HG02642 (cell line): Measurements from ENCODE around the gene RBM20.

Source experiments
- ATAC-seq: cut with Tn5 transposase; IDR thresholded peaks from one replicate; pipeline ENCODE4 v1.9.1; 2021; ENCODE audit warnings: mild to moderate bottlenecking; ENCODE audit not compliant: unreplicated experiment, poor library complexity

RBM20 gene

DNA sequence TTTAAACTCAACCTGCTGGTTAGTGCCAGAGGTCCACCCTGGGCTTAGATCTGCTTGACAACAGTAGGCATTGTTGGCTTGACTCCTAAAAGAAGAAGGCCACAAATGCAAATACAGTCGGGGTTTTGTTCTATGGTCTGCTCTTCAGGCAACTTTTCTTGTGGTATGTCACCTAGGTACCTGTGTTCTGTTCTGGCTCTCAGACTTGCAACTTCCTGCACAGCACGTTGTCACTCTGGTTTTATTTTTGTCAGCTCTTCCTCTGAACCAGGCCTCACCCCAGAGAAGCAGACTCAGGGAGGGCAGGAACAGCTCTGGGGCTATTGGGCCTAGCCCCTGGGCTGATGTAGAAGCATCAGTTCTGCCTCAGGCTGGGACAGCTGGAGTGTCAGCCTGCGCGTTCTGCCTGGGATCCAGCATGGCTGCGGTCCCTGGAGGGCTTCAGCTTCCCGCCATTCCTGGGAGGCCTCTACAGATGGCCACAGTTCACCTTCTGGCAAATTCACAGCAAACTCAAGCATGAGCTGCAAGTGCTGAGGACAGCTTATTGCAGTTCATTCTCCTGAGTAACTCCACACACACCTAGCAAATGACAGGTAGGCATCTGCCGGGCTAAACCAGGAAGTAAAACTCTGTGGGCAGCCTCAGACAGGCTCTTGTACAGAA, 216.6 kb downstream of the RBM20 start:
- peak; percentile 51 for ATAC-seq

- no peak for ATAC-seq
Observed at GRCh38 chr10:110861476-110861875, 217.3 kb downstream of the RBM20 start.

- no peak for ATAC-seq
Observed at GRCh38 chr10:110861930-110862649, 218.0 kb downstream of the RBM20 start.

DNA sequence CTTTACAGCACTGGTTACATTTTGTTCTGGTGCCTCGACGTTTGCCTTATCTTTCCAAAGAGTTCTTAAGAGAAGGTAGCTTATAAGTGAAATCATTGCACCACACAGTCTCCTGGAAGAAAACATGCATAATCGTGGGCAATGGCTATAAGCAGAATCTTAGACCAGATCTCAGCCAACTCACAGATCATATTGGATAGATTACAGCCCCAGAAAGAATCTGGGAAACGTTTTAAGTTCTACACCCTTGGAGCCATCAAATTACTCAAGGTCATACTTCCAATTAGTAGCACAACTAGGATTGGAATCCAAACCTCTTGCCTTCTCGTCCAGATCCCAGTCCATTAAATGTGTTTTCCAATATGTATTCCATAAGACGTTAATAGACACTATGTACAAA, 218.8 kb downstream of the RBM20 start:
- ATAC-seq: no peak

DNA sequence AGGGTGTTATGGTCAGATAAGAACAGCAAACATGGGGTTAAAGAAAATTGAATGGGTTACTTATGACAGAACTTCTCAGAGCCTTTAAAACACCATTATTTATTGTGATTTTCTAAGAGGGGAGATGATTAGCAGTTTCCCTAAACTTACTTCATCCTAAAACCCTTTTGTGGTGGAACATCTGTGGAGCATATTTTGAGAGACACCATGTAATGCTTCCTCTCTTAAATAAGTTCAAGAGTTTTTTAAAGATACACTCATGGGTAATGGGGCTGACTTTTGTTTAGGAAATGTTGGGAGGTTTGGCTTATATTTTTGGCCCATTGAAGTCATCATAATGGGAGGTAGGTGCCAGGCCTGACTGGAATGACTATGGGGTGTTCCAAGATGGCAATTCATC, 219.2 kb downstream of the RBM20 start:
- ATAC-seq: no peak

DNA sequence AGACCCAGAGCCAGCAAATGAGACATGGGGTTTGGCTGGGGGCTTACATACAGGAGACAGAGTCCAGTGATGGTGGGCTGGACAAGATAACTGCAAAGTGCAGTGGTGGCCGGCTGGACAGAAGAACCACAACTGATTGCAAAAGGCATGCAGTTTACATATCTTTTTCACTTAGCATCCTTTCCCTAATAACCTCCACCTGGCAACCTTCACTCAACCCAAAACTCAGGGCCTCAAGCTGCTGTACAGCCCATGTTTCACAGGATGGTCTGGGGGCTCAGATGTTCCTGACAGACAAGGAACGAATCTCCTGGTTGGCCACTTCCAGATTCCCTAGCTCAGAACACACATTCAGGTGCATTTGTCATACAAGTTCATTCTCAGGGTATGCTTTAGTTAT, 219.8 kb downstream of the RBM20 start:
- no peak for ATAC-seq

- ATAC-seq: peak; percentile 64
Observed at GRCh38 chr10:110864662-110865140, 220.6 kb downstream of the RBM20 start.

DNA sequence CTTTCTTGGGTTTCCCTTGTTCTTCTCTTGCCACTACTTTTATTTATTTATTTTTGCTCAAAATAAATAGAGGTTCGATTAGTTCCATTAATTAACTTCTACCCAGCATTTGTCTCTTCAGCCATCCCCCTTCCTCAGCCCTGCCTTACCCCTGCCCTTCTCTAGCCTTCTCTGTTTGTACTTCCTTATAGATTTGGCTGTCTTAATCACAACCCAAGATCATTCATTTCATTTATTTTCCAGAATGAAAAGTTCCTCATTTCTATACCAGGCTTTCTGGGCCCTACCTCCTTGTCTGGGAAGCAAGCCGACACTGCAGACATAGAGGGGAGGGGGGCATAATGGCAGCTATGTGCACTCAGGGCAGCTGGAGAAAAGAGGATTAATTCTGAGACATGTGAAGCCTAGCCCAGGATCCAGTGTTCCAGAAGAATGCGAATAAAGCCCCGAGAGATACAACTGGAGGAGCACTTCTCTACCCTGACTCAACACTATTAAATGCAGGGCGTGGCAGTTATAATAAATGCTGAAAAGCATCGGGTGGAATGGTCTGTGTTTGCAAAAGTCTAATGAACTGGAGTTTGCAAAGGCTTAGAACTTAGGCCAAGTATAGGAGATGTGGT, 221.2 kb downstream of the RBM20 start:
- ATAC-seq: no peak

DNA sequence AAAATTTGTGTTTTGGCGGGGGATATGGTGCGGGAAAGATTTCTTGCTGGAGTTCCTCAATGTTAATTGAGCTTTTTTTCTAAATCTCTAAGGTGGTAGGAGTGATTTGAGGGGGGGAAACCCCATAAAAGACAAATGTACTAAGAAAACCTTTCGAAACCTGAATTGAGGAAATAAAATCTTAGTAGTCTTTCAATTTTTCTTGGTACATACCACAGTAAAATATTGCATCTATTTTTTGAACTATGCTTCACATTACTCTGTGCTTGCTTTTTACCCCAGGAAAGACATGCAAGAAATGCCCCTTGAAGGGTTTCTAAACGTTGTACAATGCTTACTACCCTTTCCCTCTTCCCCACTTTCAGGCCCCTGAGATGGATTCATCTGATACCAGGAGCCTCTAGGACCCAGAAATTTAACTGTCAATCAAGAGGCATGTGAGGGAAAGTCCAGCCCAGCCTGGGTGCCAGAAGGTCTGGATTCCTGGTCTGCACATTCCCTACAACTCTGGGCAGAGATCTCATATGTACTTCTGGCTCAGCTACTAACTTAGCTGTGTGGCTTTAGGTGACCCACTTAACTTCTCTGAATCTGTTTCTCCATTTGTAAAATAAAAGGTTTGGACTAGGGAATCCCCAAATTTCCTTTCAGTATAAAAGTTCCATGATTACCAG, 221.8 kb downstream of the RBM20 start:
- ATAC-seq: peak; percentile 7

GRCh38 chr10:110867011-110867806, 223.1 kb downstream of the RBM20 start:
- ATAC-seq: peak; percentile 17

DNA sequence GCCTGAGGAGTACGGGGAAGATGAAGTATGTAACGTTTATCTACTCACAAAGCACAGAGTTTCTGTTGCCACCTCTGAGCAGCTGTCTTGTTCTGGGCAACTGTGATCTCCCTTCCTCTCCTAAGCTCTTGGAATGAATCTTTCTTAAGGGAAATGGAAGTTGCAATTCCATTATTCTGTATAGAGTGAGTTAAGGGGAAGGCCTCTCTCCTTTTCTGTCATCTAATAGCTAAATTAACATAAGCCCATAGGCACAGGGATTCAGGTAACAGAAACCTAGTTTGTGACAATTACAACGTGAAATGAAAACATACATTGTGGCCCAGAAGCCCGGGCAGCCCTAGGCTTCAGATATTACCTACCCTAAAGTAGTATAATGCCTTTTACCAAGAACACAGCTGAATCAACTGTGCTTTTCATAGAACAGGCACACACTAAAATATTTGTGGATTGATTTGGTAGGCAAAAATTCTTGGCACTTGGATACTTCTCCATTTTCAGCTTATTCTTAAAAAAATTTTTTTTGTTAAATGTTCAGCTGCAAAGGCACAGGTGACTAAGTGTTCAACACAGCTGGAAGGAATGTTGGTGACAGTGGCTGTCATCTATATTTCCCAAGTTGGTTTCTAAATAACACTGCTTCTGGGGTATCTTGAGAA, 223.8 kb downstream of the RBM20 start:
- ATAC-seq: no peak

DNA sequence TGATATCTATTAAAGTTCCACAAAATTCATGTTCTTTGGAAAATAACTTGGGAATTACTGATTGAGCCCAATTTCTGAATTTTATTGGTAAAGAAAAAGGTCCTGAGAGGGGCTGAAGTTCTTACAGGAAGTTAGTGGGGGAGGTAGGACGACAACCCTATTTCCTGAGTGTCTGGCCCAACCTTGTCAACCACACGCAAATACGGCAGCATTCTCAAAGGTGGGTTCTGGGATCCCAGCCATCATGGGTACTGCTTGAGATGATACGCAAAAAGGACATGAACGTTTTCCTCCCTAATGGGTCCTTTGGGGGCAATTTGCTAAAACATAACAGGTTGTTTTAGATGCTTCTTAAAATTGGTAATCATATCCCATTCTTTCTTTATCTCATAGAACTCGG, 224.8 kb downstream of the RBM20 start:
- no peak for ATAC-seq

- ATAC-seq: no peak
Observed at GRCh38 chr10:110870823-110871297, 226.7 kb downstream of the RBM20 start.

- ATAC-seq: peak; percentile 85
Observed at GRCh38 chr10:110871298-110872084, 227.4 kb downstream of the RBM20 start, which contains the start of gene PDCD4. PDCD4 (plus strand) TSS chr10:110871928; CDS start chr10:110876028, 4,100 bp downstream.

- peak; percentile 55 for ATAC-seq
Observed at GRCh38 chr10:110872145-110872983, 228.2 kb downstream of the RBM20 start.

DNA sequence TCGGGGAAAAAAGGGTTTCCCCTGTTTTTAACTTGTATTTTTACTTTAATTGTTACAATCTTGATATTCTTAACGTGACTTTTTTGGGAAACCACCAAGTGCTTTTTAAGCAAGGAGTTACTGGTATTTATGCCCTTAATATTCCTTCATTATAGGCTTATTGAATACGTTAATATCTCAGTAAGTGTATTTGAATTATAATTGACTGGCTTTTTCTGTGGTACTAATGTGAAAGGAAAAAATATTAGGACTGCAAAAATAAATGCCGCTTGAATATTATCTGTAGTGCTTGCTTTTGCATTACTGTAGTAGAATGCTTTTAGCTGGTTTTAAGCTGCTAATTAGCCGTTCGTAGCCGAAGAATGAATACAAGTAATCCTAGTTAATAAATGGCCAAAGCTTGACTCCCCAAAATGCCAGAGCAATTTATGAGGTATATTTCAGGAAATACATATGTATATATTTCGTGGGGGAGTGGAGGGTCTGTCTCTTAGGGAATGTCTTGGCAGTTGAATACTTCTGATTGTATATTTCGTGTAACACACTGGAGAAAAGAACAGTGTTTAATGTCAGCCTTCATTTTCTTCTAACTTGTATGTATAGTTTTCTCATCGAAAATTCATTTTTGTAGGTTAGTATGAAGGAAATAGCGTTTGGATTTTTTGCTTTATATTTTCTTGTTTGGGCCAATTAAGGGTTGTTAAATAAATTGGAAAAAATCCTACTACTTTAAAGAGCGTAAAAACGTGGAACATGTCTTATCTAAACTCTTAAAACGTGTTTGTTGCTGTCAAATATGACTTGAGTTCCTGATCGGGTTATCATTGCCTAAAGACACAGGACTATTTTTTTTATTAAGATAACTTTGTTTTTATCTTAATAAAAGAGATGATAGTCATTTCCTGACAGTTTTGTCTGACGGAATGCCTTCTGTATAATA, 229.1 kb downstream of the RBM20 start:
- no peak for ATAC-seq

DNA sequence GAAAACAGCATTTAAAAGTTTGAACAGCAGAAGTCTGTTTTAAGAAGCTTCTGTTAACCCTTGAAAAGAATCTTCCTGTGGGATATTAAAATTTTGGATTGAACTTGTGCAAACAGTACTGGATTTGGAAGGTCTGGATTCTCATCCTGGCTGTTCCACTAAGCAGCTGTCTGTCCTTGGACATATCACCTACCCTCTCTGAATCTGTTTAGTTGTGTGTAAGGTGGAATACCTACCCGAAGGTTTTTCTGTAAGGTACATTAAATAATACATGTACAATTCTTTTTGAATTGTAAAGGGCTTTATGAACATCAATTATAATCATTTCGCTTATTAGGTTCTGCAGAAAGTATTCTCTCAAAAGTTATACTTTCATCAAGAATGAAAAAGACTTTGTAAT, 229.8 kb downstream of the RBM20 start:
- no peak for ATAC-seq
